Endothelial cell of umbilical vein (primary cell): ENCODE measurements around the gene DHCR7. TPM values are rescaled to one million over a fixed set of nuclear protein-coding genes. Genes with fewer than 3 reads are reported as not detected.

ENCODE experiments used
- BruUV-seq: library from RNA; stranded (reverse); fragments of 400-500 nt; replicated peaks from 2 replicates; lab custom pipeline; 2021; lab: Mats Ljungman, UMichigan
- CTCF ChIA-PET: fragments of 300-600, 350-600 bp; sonication (Branson Sonifier 250); formaldehyde crosslinking; loops from one replicate; lab custom pipeline; 2021; ENCODE audit warnings: antibody characterized with exemption, inconsistent platforms; lab: Charles Lee
- POLR2A ChIA-PET: fragments of 300-600, 350-600 bp; sonication (Branson Sonifier 250); formaldehyde crosslinking; loops from one replicate; lab custom pipeline; 2021; ENCODE audit warnings: antibody characterized with exemption, inconsistent platforms; lab: Charles Lee
- DNase-seq: peaks from one replicate; pipeline ENCODE4 v3.0.0-alpha.2; 2011; ENCODE audit warnings: low read depth, low spot score
- FAIRE-seq: peaks from 2 replicates; lab custom pipeline; 2011; peaks lifted over from hg19 to GRCh38; lab: Jason Lieb, UNC
- H2AFZ ChIP-seq: 2 replicates; pipeline ENCODE4 v1.6.0; 2012; ENCODE audit warnings: low read depth, low read length, control low read depth, inconsistent platforms
- H3K27ac ChIP-seq: 2 replicates; pipeline ENCODE4 v1.5.1; 2011; ENCODE audit warnings: low read depth, mild to moderate bottlenecking, control low read depth, low read length, moderate library complexity; ENCODE audit not compliant: insufficient read depth
- H3K27me3 ChIP-seq, 2 experiments: 2 replicates each; pipeline versions ENCODE4 v1.6.0 to v1.6.1; 2011; ENCODE audit warnings: low read length in 2 of 2, mixed read lengths in 1 of 2; ENCODE audit not compliant: control insufficient read depth in 2 of 2, insufficient read depth in 2 of 2
- H3K36me3 ChIP-seq, 2 experiments: 2 replicates in 1 of 2; 3 replicates in 1 of 2; pipeline ENCODE4 v1.5.1; 2011; ENCODE audit warnings: low read length in 2 of 2, mild to moderate bottlenecking in 1 of 2, moderate library complexity in 1 of 2; ENCODE audit not compliant: control insufficient read depth in 2 of 2, insufficient read depth in 2 of 2; ENCODE audit errors: extremely low read depth in 1 of 2
- H3K4me1 ChIP-seq: 3 replicates; pipeline ENCODE4 v1.5.1; 2011; ENCODE audit warnings: mild to moderate bottlenecking, low read length; ENCODE audit not compliant: control insufficient read depth, insufficient read depth; ENCODE audit errors: extremely low read depth
- H3K4me2 ChIP-seq: 2 replicates; pipeline ENCODE4 v1.6.1; 2011; ENCODE audit warnings: low read length, control low read depth, mixed read lengths; ENCODE audit not compliant: insufficient read depth
- H3K4me3 ChIP-seq, 3 experiments: fragments of 200-600 bp in 1 of 3; sonication (generic), shearing (Covaris generic) in 1 of 3; replicated peaks in 1 of 3; 2 replicates each; pipeline ENCODE4 v1.5.1; 2011 to 2016; ENCODE audit warnings: control low read depth in 3 of 3, low read length in 3 of 3, mild to moderate bottlenecking in 2 of 3, inconsistent platforms in 1 of 3, low read depth in 1 of 3, moderate library complexity in 1 of 3; ENCODE audit not compliant: insufficient read depth in 1 of 3
- H3K79me2 ChIP-seq: 2 replicates; pipeline ENCODE4 v1.6.0; 2012; ENCODE audit warnings: low read length, inconsistent platforms; ENCODE audit not compliant: control insufficient read depth, insufficient read depth
- H3K9ac ChIP-seq: replicated peaks from 2 replicates; pipeline ENCODE3; 2011; ENCODE audit warnings: low read length, control low read depth; ENCODE audit not compliant: insufficient read depth; ENCODE audit errors: extremely low read depth
- H3K9me1 ChIP-seq: replicated peaks from 3 replicates; pipeline ENCODE4 v1.6.0; 2011; ENCODE audit warnings: mild to moderate bottlenecking, low read length; ENCODE audit not compliant: control insufficient read depth, insufficient read depth; ENCODE audit errors: extremely low read depth
- H3K9me3 ChIP-seq: replicated peaks from 2 replicates; pipeline ENCODE4 v1.5.1; 2012; ENCODE audit warnings: low read length, inconsistent platforms; ENCODE audit not compliant: control insufficient read depth, insufficient read depth
- H4K20me1 ChIP-seq: replicated peaks from 2 replicates; pipeline ENCODE3; 2011; ENCODE audit warnings: mild to moderate bottlenecking, low read length; ENCODE audit not compliant: control insufficient read depth, insufficient read depth; ENCODE audit errors: extremely low read depth
- CTCF ChIP-seq, 2 donors: IDR thresholded peaks; 1 replicate in 1 of 2; 2 replicates in 1 of 2; pipeline ENCODE4 v1.5.1; 2011; ENCODE audit warnings: low read length in 2 of 2, mild to moderate bottlenecking in 2 of 2, moderate library complexity in 2 of 2, control low read depth in 1 of 2, inconsistent platforms in 1 of 2, low read depth in 1 of 2; ENCODE audit not compliant: insufficient read depth in 1 of 2; ENCODE audit errors: extremely low read depth in 1 of 2
- EZH2 ChIP-seq: IDR thresholded peaks from 2 replicates; pipeline ENCODE4 v1.6.1; 2012; ENCODE audit warnings: borderline replicate concordance, low read depth, mild to moderate bottlenecking, moderate library complexity, low read length, inconsistent platforms; ENCODE audit not compliant: severe bottlenecking
- FOS ChIP-seq: IDR thresholded peaks from 2 replicates; pipeline ENCODE4 v1.6.1; 2011; ENCODE audit warnings: mild to moderate bottlenecking, low read length, moderate library complexity, borderline replicate concordance; ENCODE audit not compliant: insufficient read depth
- GATA2 ChIP-seq: IDR thresholded peaks from 2 replicates; pipeline ENCODE4 v1.7.0; 2011; ENCODE audit warnings: low read depth, mild to moderate bottlenecking, moderate library complexity, mixed read lengths, low read length; ENCODE audit not compliant: insufficient read length, insufficient read depth
- JUN ChIP-seq: IDR thresholded peaks from 2 replicates; pipeline ENCODE4 v1.6.1; 2011; ENCODE audit warnings: borderline replicate concordance, low read depth; ENCODE audit not compliant: insufficient read length, insufficient read depth
- MAX ChIP-seq: IDR thresholded peaks from 2 replicates; pipeline ENCODE4 v1.6.1; 2011; ENCODE audit not compliant: insufficient read depth, insufficient read length
- MYC ChIP-seq: IDR thresholded peaks from one replicate; pipeline ENCODE4 v1.6.1; 2011; ENCODE audit warnings: mild to moderate bottlenecking, low read depth, low read length
- POLR2A ChIP-seq: IDR thresholded peaks from 2 replicates; pipeline ENCODE4 v1.6.1; 2012; ENCODE audit warnings: low read depth, mild to moderate bottlenecking, control low read depth, low read length
- POLR2AphosphoS5 ChIP-seq: IDR thresholded peaks from 2 replicates; pipeline ENCODE4 v1.6.1; 2012; ENCODE audit warnings: low read depth, mild to moderate bottlenecking, control low read depth, low read length, moderate library complexity; ENCODE audit not compliant: insufficient read depth
- dilution Hi-C: fragments of 300-500 bp; cut with MboI; formaldehyde crosslinking; loops from one replicate; pipeline ENCODE4 v1.15.0; 2019; ENCODE audit warnings: low sequenced_read_pairs; ENCODE audit not compliant: extremely low pct_ligation_motif_present
- intact Hi-C: fragments of 100-400 bp; cut with micrococcal nuclease; formaldehyde crosslinking; loops from one replicate; pipeline ENCODE4 v1.10.0; 2022
- polyA plus RNA-seq, 4 experiments: library from polyadenylated mRNA; depleted of rRNA in 3 of 4; stranded (reverse) in 3 of 4; unstranded in 1 of 4; fragments of >200 nt; gene quantifications; 2 replicates each; pipeline versions ENCODE4 v1.2.1 to v1.2.3, GENCODE V29; 2011 to 2012; ENCODE audit warnings: missing spikeins in 1 of 4
- total RNA-seq: library from RNA; stranded (reverse); gene quantifications from 2 replicates; pipeline ENCODE4 v1.2.3, GENCODE V29; 2021

Gene DHCR7
- total and polyA plus RNA-seq, 2 donors (not counting 3 experiments of a cell fraction or from before 2014, with no cell fraction given): 171 to 175 TPM

GRCh38 chr11:71387200-71387599 lies 61.0 kb downstream of the DHCR7 start:
- no peaks in the 10 kb centered on the region for H4K20me1 ChIP-seq
- dilution Hi-C loops: no loop called here
- no peaks in the 10 kb centered on the region for H3K27me3 ChIP-seq
- no peaks in the 10 kb centered on the region for H3K36me3 ChIP-seq
- intact Hi-C loops: no loop called here
- H3K4me2 ChIP-seq: no peak overlapping the region
- POLR2A ChIA-PET: no interaction called here
- H3K9me1 ChIP-seq: no peaks in the 10 kb centered on the region
- TF ChIP-seq GATA2 (no peak), CTCF (IDR thresholded peaks at IDR 0.05; ENCODE audit: extremely low read depth in 1 of 2, insufficient read depth in 1 of 2, low read depth in 1 of 2, low read length in 2 of 2) (no peak), EZH2 (no peak), JUN (no peak), POLR2AphosphoS5 (no peak), MYC (no peak), MAX (no peak), POLR2A (no peak), FOS (no peak)
- CTCF ChIA-PET: no interaction called here
- H2AFZ ChIP-seq: no peak overlapping the region
- no peak for DNase-seq
- no peak for FAIRE-seq
- H3K4me1 ChIP-seq: no peaks in the 10 kb centered on the region
- H3K9ac ChIP-seq: no peak overlapping the region
- H3K27ac ChIP-seq: no peak overlapping the region
- BruUV-seq: no TSS peak
- H3K9me3 ChIP-seq: peaks cover 2% of the 10 kb centered on the region
- H3K79me2 ChIP-seq: no peaks in the 10 kb centered on the region
- no peak overlapping the region for H3K4me3 ChIP-seq
